Measurements from ENCODE around the gene C1QL3. TPM values are rescaled to one million over a fixed set of nuclear protein-coding genes. Genes with fewer than 3 reads are reported as not detected.

The C1QL3 gene
- total RNA-seq, 1 experiment from 2014 or later = 4.0 TPM

- no peak for DNase-seq
- H3K27ac Mint-ChIP-seq = no peak overlapping the region
- H3K4me1 ChIP-seq (ENCODE audit: insufficient read depth, low read length) = no peaks in the 10 kb centered on the region
- H3K9ac ChIP-seq (ENCODE audit: extremely low read depth, insufficient read length, low read length) = no peak overlapping the region
- H3K23me2 ChIP-seq (ENCODE audit: insufficient read length, low read depth, low read length, poor library complexity, severe bottlenecking) = no peaks in the 10 kb centered on the region
- no peak overlapping the region for H3K23ac ChIP-seq (ENCODE audit: insufficient read length, low read depth, low read length)
- no peaks in the 10 kb centered on the region for H3K9me3 Mint-ChIP-seq
- H3K4ac ChIP-seq (ENCODE audit: low read depth, low read length) = no peak overlapping the region
- peaks cover 0 to 3% (median 0%) of the 10 kb centered on the region in 3 experiments; a peak in 1 of 7 replicates for H3K36me3 Mint-ChIP-seq (ENCODE audit: insufficient read depth in 1 of 3, low read depth in 3 of 3)
- H4K5ac ChIP-seq (ENCODE audit: insufficient read length, low read depth, low read length) = no peak overlapping the region
- WGBS (ENCODE audit: extremely low coverage, insufficient read length, low lambda C conversion rate) = no CpG with 5 or more reads among the region's 3 CpGs
- H3K79me1 ChIP-seq (ENCODE audit: insufficient read depth, low read depth, low read length, poor library complexity, severe bottlenecking) = no peaks in the 10 kb centered on the region
- no peak overlapping the region for H2BK15ac ChIP-seq (ENCODE audit: low read depth, low read length)
- no peaks in the 10 kb centered on the region for H3K9me3 ChIP-seq (ENCODE audit: control insufficient read depth, low read depth, low read length)
- H2BK20ac ChIP-seq (ENCODE audit: low read depth, low read length, poor library complexity, severe bottlenecking) = no peak overlapping the region
- no peaks in the 10 kb centered on the region for H3K79me2 ChIP-seq (ENCODE audit: insufficient read depth, low read length)
- no peak overlapping the region for H3K56ac ChIP-seq (ENCODE audit: insufficient read length, low read depth, low read length)
- H3K4me3 Mint-ChIP-seq = no peak overlapping the region
- TF ChIP-seq CTCF (conservative IDR thresholded peaks at IDR 0.05) = no peak
- no peak overlapping the region for H4K91ac ChIP-seq (ENCODE audit: insufficient read length, low read depth, low read length)
- H4K8ac ChIP-seq (replicated peaks; ENCODE audit: insufficient read length, low read depth, low read length) = no peak overlapping the region
- H3K27me3 Mint-ChIP-seq (ENCODE audit: low read depth) = no peaks in the 10 kb centered on the region
- H3K4me2 ChIP-seq (ENCODE audit: insufficient read depth, insufficient read length, low read length) = no peak overlapping the region
- no peak overlapping the region for H3T11ph ChIP-seq (ENCODE audit: low read length)
- peaks cover 0 to 14% of the 10 kb centered on the region in 2 experiments; a peak in 2 of 4 replicates for H3K4me1 Mint-ChIP-seq
- H2AFZ ChIP-seq (ENCODE audit: low read length) = no peak overlapping the region
- H3K27me3 ChIP-seq (ENCODE audit: insufficient read depth, low read length) = no peaks in the 10 kb centered on the region
- no peak overlapping the region for H3K14ac ChIP-seq (ENCODE audit: insufficient read depth, low read length)
- no peak overlapping the region for H2AK5ac ChIP-seq (ENCODE audit: insufficient read length, low read length)
- H2BK5ac ChIP-seq (ENCODE audit: insufficient read length, low read length) = no peak overlapping the region
- no peaks in the 10 kb centered on the region for H4K20me1 ChIP-seq (ENCODE audit: control insufficient read depth, insufficient read depth, insufficient read length)
- H2BK120ac ChIP-seq (ENCODE audit: low read depth, low read length, poor library complexity, severe bottlenecking) = no peak overlapping the region
- H3K27ac ChIP-seq (ENCODE audit: insufficient read length, low read depth, low read length) = no peak overlapping the region
- H2BK12ac ChIP-seq (ENCODE audit: insufficient read length, low read depth, low read length) = no peak overlapping the region
- no peak overlapping the region for H3K18ac ChIP-seq (ENCODE audit: insufficient read length, low read depth, low read length)
Observed at GRCh38 chr10:16490511-16490910, 31.2 kb downstream of the C1QL3 start.

All from H9 (cell line).